ENCODE data around the gene C2orf80. TPM values are rescaled to one million over a fixed set of nuclear protein-coding genes. Genes with fewer than 3 reads are reported as not detected.
"Not testable (repeated sequence)": the region's sequence is repeated elsewhere in the genome, so short reads cannot be mapped to it uniquely, and the experiment has no call there.

Gene C2orf80
- polyA plus RNA-seq, 4 donors: 0.46 TPM; not detected in 3

DNA sequence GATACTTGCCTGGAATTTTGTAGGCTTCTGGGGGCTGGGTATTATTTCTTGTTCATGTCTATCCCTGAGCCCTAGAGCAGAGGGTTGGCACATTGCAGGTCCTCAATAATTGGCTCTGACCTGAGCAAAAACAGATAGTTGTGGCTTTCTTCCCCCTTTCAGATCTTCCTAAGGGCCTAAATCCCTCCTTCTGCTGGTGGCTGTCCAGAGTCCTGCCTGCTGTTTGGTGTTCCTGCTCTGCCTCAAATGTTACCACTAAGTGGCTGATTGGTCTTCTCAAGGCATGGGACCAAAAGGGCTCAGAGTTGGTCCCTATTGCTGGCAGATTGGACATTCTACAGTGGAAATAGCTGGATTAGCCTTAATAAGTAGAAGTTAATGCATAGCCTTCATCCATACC is 42.8 kb downstream of the C2orf80 start:
- Histone ChIP-seq H3K27ac (ENCODE audit: low read depth in 1 of 3, low read length in 2 of 3) (no peak overlapping the region), H3K36me3 (ENCODE audit: control insufficient read depth in 3 of 3, insufficient read depth in 2 of 3, low read depth in 1 of 3, low read length in 3 of 3) (no peaks in the 10 kb centered on the region), H3K4me1 (ENCODE audit: control insufficient read depth in 3 of 3, insufficient read depth in 2 of 3, low read depth in 1 of 3, low read length in 2 of 3) (no peaks in the 10 kb centered on the region), H3K4me3 (ENCODE audit: low read depth in 1 of 3, low read length in 3 of 3) (no peak overlapping the region), H3K27me3 (ENCODE audit: control insufficient read depth in 3 of 3, insufficient read depth in 3 of 3, low read length in 3 of 3) (no peaks in the 10 kb centered on the region), H3K9me3 (ENCODE audit: control insufficient read depth in 2 of 2, insufficient read depth in 1 of 2, low read depth in 1 of 2, low read length in 1 of 2) (peaks cover 0 to 4% of the 10 kb centered on the region in 2 donors)
- FAIRE-seq (no peak), DNase-seq (no peak)

DNA sequence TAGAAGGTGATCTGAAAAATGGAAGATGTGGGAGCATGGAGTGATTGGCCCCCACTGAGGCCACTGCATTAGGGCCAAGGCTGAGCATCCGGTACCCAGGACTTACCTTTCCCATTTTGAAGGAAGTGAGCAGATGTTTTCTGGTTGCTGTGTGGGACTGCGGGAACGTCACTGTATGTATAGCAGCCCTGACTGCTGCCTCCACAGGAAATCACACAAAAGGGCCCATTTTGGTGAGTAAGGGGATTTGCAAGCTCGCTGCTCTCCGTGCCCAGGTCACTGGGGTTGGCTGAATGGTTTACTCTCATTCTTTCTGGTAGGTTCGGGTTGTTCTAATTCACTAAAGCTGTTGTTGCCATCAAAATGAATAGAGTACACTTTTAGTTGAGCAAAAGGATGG is 43.8 kb downstream of the C2orf80 start, which contains the start of gene CRYGB:
CRYGB (minus strand) TSS at position 153 of the 400 bp plus-strand sequence; CDS start at position 115, 38 bp downstream.
- WGBS, 3 donors: 72 to 82% (median 72%) methylated on average over 6 of the region's 6 CpGs
- FAIRE-seq (no peak), DNase-seq (no peak)
- Histone ChIP-seq H3K9me3 (ENCODE audit: control insufficient read depth in 2 of 2, insufficient read depth in 1 of 2, low read depth in 1 of 2, low read length in 1 of 2) (no peaks in the 10 kb centered on the region), H3K36me3 (ENCODE audit: control insufficient read depth in 3 of 3, insufficient read depth in 2 of 3, low read depth in 1 of 3, low read length in 3 of 3) (no peaks in the 10 kb centered on the region), H3K27ac (ENCODE audit: low read depth in 1 of 3, low read length in 2 of 3) (no peak within 1 kb of the TSS), H3K4me1 (ENCODE audit: control insufficient read depth in 3 of 3, insufficient read depth in 2 of 3, low read depth in 1 of 3, low read length in 2 of 3) (no peaks in the 10 kb centered on the region), H3K27me3 (ENCODE audit: control insufficient read depth in 3 of 3, insufficient read depth in 3 of 3, low read length in 3 of 3) (no peaks in the 10 kb centered on the region), H3K4me3 (ENCODE audit: low read depth in 1 of 3, low read length in 3 of 3) (no peak within 1 kb of the TSS)

GRCh38 chr2:208142925-208143799 is 46.7 kb downstream of the C2orf80 start:
- Histone ChIP-seq H3K9me3 (ENCODE audit: control insufficient read depth in 2 of 2, insufficient read depth in 1 of 2, low read depth in 1 of 2, low read length in 1 of 2) (peaks cover 0 to 3% of the 10 kb centered on the region in 2 donors), H3K4me1 (ENCODE audit: control insufficient read depth in 3 of 3, insufficient read depth in 2 of 3, low read depth in 1 of 3, low read length in 2 of 3) (no peaks in the 10 kb centered on the region), H3K36me3 (ENCODE audit: control insufficient read depth in 3 of 3, insufficient read depth in 2 of 3, low read depth in 1 of 3, low read length in 3 of 3) (no peaks in the 10 kb centered on the region), H3K27me3 (ENCODE audit: control insufficient read depth in 3 of 3, insufficient read depth in 3 of 3, low read length in 3 of 3) (no peaks in the 10 kb centered on the region), H3K4me3 (ENCODE audit: low read depth in 1 of 3, low read length in 3 of 3) (no peak overlapping the region), H3K27ac (ENCODE audit: low read depth in 1 of 3, low read length in 2 of 3) (no peak overlapping the region)
- DNase-seq (peak in 1 of 2 donors; percentile 15), FAIRE-seq (no peak)
- 39 to 74% (median 48%) methylated on average over 12 to 14 of the region's 14 CpGs for WGBS, 3 donors

DNA sequence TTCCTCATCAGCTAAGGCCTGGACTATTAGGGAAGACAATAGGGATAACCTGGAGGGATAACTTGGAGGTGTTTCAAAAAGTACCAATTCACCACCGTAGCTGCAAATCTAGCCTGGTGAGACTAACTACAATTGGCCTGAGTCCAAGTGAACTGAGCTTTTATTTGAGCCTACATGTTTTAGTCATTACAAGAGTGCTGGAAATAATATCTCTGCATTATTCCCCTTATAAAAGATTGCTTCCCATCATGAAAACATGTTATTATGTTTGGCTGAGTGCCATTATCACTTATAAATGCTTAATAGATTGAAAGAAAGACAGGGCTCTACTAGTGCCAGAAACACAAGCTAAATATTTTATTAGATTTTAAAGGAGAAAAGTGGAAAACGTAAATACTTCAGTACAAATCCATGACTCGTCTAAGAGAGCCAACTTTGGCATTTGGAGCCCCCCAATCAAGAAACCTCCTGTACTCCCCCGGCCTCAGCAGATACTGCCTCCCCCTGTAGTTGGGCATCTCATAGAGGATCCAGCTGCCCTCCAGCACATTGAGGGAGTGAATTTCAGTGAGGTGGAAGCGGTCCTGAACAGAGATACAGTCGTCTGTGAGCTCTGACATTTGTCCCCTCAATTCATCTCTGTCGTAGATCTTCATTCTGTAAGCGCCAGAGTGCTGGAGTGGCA is 47.4 kb downstream of the C2orf80 start:
- Histone ChIP-seq H3K4me1 (ENCODE audit: control insufficient read depth in 3 of 3, insufficient read depth in 2 of 3, low read depth in 1 of 3, low read length in 2 of 3) (no peaks in the 10 kb centered on the region), H3K4me3 (ENCODE audit: low read depth in 1 of 3, low read length in 3 of 3) (no peak overlapping the region), H3K36me3 (ENCODE audit: control insufficient read depth in 3 of 3, insufficient read depth in 2 of 3, low read depth in 1 of 3, low read length in 3 of 3) (no peaks in the 10 kb centered on the region), H3K9me3 (ENCODE audit: control insufficient read depth in 2 of 2, insufficient read depth in 1 of 2, low read depth in 1 of 2, low read length in 1 of 2) (peaks cover 0 to 7% of the 10 kb centered on the region in 2 donors), H3K27me3 (ENCODE audit: control insufficient read depth in 3 of 3, insufficient read depth in 3 of 3, low read length in 3 of 3) (no peaks in the 10 kb centered on the region), H3K27ac (ENCODE audit: low read depth in 1 of 3, low read length in 2 of 3) (no peak overlapping the region)
- WGBS, 3 donors: 39 to 45% (median 43%) methylated on average over 8 of the region's 8 CpGs
- no peak for FAIRE-seq
- peak in 1 of 2 donors; percentile 38 for DNase-seq

GRCh38 chr2:208139447-208139846 is 50.4 kb downstream of the C2orf80 start:
- 87 to 89% (median 88%) methylated on average over 18 of the region's 18 CpGs for WGBS, 3 donors
- H3K9me3 ChIP-seq (ENCODE audit: control insufficient read depth in 2 of 2, insufficient read depth in 1 of 2, low read depth in 1 of 2, low read length in 1 of 2): peaks cover 0 to 7% of the 10 kb centered on the region in 2 donors
- no peak for FAIRE-seq
- H3K4me3 ChIP-seq (ENCODE audit: low read depth in 1 of 3, low read length in 3 of 3): no peak overlapping the region
- no peak overlapping the region for H3K27ac ChIP-seq (ENCODE audit: low read depth in 1 of 3, low read length in 2 of 3)
- H3K27me3 ChIP-seq (ENCODE audit: control insufficient read depth in 3 of 3, insufficient read depth in 3 of 3, low read length in 3 of 3): no peaks in the 10 kb centered on the region
- no peak for DNase-seq
- H3K36me3 ChIP-seq (ENCODE audit: control insufficient read depth in 3 of 3, insufficient read depth in 2 of 3, low read depth in 1 of 3, low read length in 3 of 3): no peaks in the 10 kb centered on the region
- peaks cover 4 to 24% (median 11%) of the 10 kb centered on the region in 3 donors for H3K4me1 ChIP-seq (ENCODE audit: control insufficient read depth in 3 of 3, insufficient read depth in 2 of 3, low read depth in 1 of 3, low read length in 2 of 3)

DNA sequence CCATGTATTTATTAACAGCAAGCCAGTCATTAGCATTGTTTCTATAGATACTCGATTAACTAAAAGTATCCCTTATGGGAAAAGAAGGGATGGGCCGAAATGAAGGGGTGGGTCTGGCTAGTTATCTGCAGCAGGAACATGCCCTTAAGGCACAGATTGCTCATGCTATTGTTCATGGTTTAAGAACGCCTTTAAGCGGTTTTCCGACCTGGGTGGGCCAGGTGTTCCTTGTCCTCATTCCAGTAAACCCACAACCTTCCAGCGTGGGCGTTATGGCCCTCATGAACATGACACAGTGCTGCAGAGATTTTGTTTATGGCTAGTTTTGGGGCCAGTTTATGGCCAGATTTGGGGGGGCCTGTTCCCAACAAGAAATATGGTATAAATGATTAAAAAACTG is 51.5 kb downstream of the C2orf80 start:
- H3K4me1 ChIP-seq (ENCODE audit: control insufficient read depth in 3 of 3, insufficient read depth in 2 of 3, low read depth in 1 of 3, low read length in 2 of 3): peaks cover 4 to 24% (median 11%) of the 10 kb centered on the region in 3 donors
- not testable (repeated sequence) for DNase-seq; H3K27me3 ChIP-seq (ENCODE audit: control insufficient read depth in 3 of 3, insufficient read depth in 3 of 3, low read length in 3 of 3); H3K4me3 ChIP-seq (ENCODE audit: low read depth in 1 of 3, low read length in 3 of 3); H3K9me3 ChIP-seq (ENCODE audit: control insufficient read depth in 2 of 2, insufficient read depth in 1 of 2, low read depth in 1 of 2, low read length in 1 of 2); FAIRE-seq; H3K27ac ChIP-seq (ENCODE audit: low read depth in 1 of 3, low read length in 2 of 3); H3K36me3 ChIP-seq (ENCODE audit: control insufficient read depth in 3 of 3, insufficient read depth in 2 of 3, low read depth in 1 of 3, low read length in 3 of 3)
- 95 to 99% (median 96%) methylated on average over 7 of the region's 7 CpGs for WGBS, 3 donors

- Histone ChIP-seq H3K27me3 (ENCODE audit: control insufficient read depth in 3 of 3, insufficient read depth in 3 of 3, low read length in 3 of 3) (no peaks in the 10 kb centered on the region), H3K4me3 (ENCODE audit: low read depth in 1 of 3, low read length in 3 of 3) (no peak overlapping the region), H3K4me1 (ENCODE audit: control insufficient read depth in 3 of 3, insufficient read depth in 2 of 3, low read depth in 1 of 3, low read length in 2 of 3) (peaks cover 4 to 24% (median 13%) of the 10 kb centered on the region in 3 donors), H3K36me3 (ENCODE audit: control insufficient read depth in 3 of 3, insufficient read depth in 2 of 3, low read depth in 1 of 3, low read length in 3 of 3) (no peaks in the 10 kb centered on the region), H3K27ac (ENCODE audit: low read depth in 1 of 3, low read length in 2 of 3) (peak overlapping the region in 2 of 3 donors; percentile 27 to 44), H3K9me3 (ENCODE audit: control insufficient read depth in 2 of 2, insufficient read depth in 1 of 2, low read depth in 1 of 2, low read length in 1 of 2) (peaks cover 0 to 7% of the 10 kb centered on the region in 2 donors)
- DNase-seq: peak in 1 of 2 donors; percentile 10
- WGBS, 3 donors: 67 to 75% (median 73%) methylated on average over 2 of the region's 2 CpGs
- FAIRE-seq: no peak
These were observed 53.1 kb downstream of the C2orf80 start for GRCh38 chr2:208136716-208137094.

DNA sequence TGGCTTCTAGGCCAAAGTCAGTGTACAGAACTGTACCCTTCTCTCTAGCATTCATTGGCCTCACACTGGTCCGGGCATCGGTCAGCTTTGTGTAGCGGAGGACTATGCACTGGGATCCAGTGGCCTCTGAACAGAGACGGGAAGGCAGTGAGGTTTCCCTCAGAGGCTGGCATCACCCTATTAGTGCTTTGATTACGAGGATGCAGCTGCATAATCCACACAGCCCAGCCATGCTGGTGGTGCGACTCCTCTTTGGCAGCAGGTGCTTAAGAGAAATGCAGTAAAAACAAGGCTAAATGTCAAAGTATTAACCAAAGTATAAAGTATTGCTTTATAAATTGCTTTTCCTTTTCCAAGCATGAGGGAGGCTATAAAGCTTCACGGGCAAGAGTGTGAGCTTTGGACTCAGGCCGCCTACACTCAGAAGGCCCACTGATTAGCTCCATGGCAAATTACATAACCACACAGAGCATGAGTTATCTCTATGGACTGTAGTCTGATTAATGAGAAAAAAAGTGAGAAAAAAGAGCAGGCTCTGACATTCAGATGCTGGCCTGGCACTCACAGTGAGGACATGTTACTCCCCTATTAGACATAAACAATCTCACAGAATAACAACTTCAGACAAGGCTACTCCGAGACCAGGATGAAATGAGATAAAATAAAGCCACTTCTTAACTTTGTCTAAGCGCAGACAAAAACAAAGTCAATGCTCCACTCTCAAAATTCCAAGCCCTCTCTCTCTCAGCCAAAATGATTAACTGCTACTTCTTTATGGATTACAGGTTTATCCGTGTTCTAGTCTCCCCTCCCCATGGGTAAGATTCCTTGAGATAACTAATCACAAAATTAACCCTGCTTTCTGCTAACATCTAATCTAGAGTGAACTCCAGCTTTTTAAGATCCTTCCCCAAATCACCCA is 53.8 kb downstream of the C2orf80 start:
- peaks cover 4 to 28% (median 13%) of the 10 kb centered on the region in 3 donors for H3K4me1 ChIP-seq (ENCODE audit: control insufficient read depth in 3 of 3, insufficient read depth in 2 of 3, low read depth in 1 of 3, low read length in 2 of 3)
- no peaks in the 10 kb centered on the region for H3K27me3 ChIP-seq (ENCODE audit: control insufficient read depth in 3 of 3, insufficient read depth in 3 of 3, low read length in 3 of 3)
- DNase-seq (peak; percentile 87 to 92), FAIRE-seq (no peak)
- H3K27ac ChIP-seq (ENCODE audit: low read depth in 1 of 3, low read length in 2 of 3): peak overlapping the region; percentile 56 to 80 (median 73)
- H3K4me3 ChIP-seq (ENCODE audit: low read depth in 1 of 3, low read length in 3 of 3): no peak overlapping the region
- peaks cover 0 to 7% of the 10 kb centered on the region in 2 donors for H3K9me3 ChIP-seq (ENCODE audit: control insufficient read depth in 2 of 2, insufficient read depth in 1 of 2, low read depth in 1 of 2, low read length in 1 of 2)
- no peaks in the 10 kb centered on the region for H3K36me3 ChIP-seq (ENCODE audit: control insufficient read depth in 3 of 3, insufficient read depth in 2 of 3, low read depth in 1 of 3, low read length in 3 of 3)
- 27 to 64% (median 53%) methylated on average over 11 of the region's 11 CpGs for WGBS, 3 donors

Measured in small intestine (tissue), 7 donors.